HCT116 (cell line): Measurements from ENCODE around the gene SLAMF6. TPM values are rescaled to one million over a fixed set of nuclear protein-coding genes. Genes with fewer than 3 reads are reported as not detected.

Source experiments
- ATAC-seq: fragments of 200-7000 bp; cut with Tn5 transposase; 2 replicates; pipeline ENCODE4 v1.9.1; 2020; ENCODE audit warnings: mild to moderate bottlenecking, moderate library complexity
- BruUV-seq: library from RNA; stranded (reverse); fragments of 400-500 nt; replicated peaks from 2 replicates; lab custom pipeline; 2021; lab: Mats Ljungman, UMichigan
- CTCF ChIA-PET: fragments of 300-600 bp; sonication (Branson Sonifier 250); formaldehyde crosslinking; loops from one replicate; lab custom pipeline; 2021; ENCODE audit warnings: antibody characterized with exemption; lab: Charles Lee
- POLR2A ChIA-PET: fragments of 300-600, 350-600 bp; sonication (Branson Sonifier 250); formaldehyde crosslinking; loops from one replicate; lab custom pipeline; 2021; ENCODE audit warnings: antibody characterized with exemption; lab: Charles Lee
- RAD21 ChIA-PET, 2 experiments: fragments of 300-600 bp; sonication (Branson Sonifier 250); formaldehyde crosslinking; loops; one replicate each; lab custom pipeline; 2023; ENCODE audit warnings: low total read pairs in 2 of 2; ENCODE audit not compliant: uncharacterized antibody in 2 of 2, unreplicated experiment in 2 of 2, low non-redundant PET in 1 of 2; lab: Charles Lee
- DNase-seq: peaks from one replicate; pipeline ENCODE4 v3.0.0-alpha.2; 2010; ENCODE audit warnings: low read depth, low spot score
- H2AFZ ChIP-seq: fragments of 200-600 bp; shearing (Covaris generic), sonication (generic); 2 replicates; pipeline ENCODE4 v1.6.1; 2017; ENCODE audit warnings: low read depth, mixed run types, mixed read lengths, antibody characterized with exemption, low read length; ENCODE audit not compliant: poor library complexity, severe bottlenecking
- H3K27ac ChIP-seq: 2 replicates; pipeline ENCODE4 v1.5.1; 2012; ENCODE audit warnings: low read depth, low read length
- H3K27me3 ChIP-seq: fragments of 200-600 bp; sonication (generic); 2 replicates; pipeline ENCODE4 v1.6.1; 2016; ENCODE audit warnings: mixed run types, low read length, mixed read lengths; ENCODE audit not compliant: insufficient read depth
- H3K36me3 ChIP-seq, 2 experiments: fragments of 200-500 bp in 1 of 2; fragments of 200-600 bp in 1 of 2; sonication (Bioruptor generic) in 1 of 2; sonication (generic) in 1 of 2; 2 replicates each; pipeline versions ENCODE4 v1.5.1 to v1.6.1; 2014 to 2016; ENCODE audit warnings: low read length in 2 of 2, inconsistent platforms in 1 of 2, mixed read lengths in 1 of 2, mixed run types in 1 of 2; ENCODE audit not compliant: insufficient read depth in 2 of 2, control insufficient read depth in 1 of 2
- H3K4me1 ChIP-seq, 2 experiments: fragments of 200-600 bp in 1 of 2; sonication (generic) in 1 of 2; 2 replicates each; pipeline versions ENCODE4 v1.5.1 to v1.6.1; 2012 to 2017; ENCODE audit warnings: low read length in 2 of 2, inconsistent platforms in 1 of 2, mild to moderate bottlenecking in 1 of 2, mixed read lengths in 1 of 2, mixed run types in 1 of 2, moderate library complexity in 1 of 2; ENCODE audit not compliant: insufficient read depth in 2 of 2, control insufficient read depth in 1 of 2
- H3K4me2 ChIP-seq: fragments of 200-600 bp; sonication (generic); 2 replicates; pipeline ENCODE4 v1.6.1; 2017; ENCODE audit warnings: mixed run types, low read length, mixed read lengths
- H3K4me3 ChIP-seq, 2 experiments: fragments of 200-600 bp in 1 of 2; sonication (generic) in 1 of 2; replicated peaks in 1 of 2; 2 replicates each; pipeline ENCODE4 v1.5.1; 2011 to 2016; ENCODE audit warnings: low read length in 2 of 2, control low read depth in 1 of 2, low read depth in 1 of 2, mild to moderate bottlenecking in 1 of 2, mixed read lengths in 1 of 2, mixed run types in 1 of 2
- H3K79me2 ChIP-seq: fragments of 200-600 bp; sonication (generic); 2 replicates; pipeline ENCODE4 v1.6.1; 2017; ENCODE audit warnings: mild to moderate bottlenecking, mixed run types, low read length, moderate library complexity, mixed read lengths; ENCODE audit not compliant: insufficient read depth
- H3K9ac ChIP-seq: fragments of 200-600 bp; sonication (generic); 2 replicates; pipeline ENCODE4 v1.6.1; 2016; ENCODE audit warnings: low read length, mixed read lengths
- H3K9me2 ChIP-seq: fragments of 200-600 bp; sonication (generic), shearing (Covaris generic); 2 replicates; pipeline ENCODE4 v1.6.1; 2017; ENCODE audit warnings: mixed run types, mild to moderate bottlenecking, moderate library complexity; ENCODE audit not compliant: insufficient read depth
- H3K9me3 ChIP-seq, 2 experiments: fragments of 200-500 bp in 1 of 2; fragments of 200-600 bp in 1 of 2; sonication (Bioruptor generic) in 1 of 2; sonication (generic) in 1 of 2; 2 replicates each; pipeline ENCODE4 v1.6.1; 2014 to 2017; ENCODE audit warnings: low read length in 2 of 2, mixed read lengths in 2 of 2, inconsistent platforms in 1 of 2, low read depth in 1 of 2, mild to moderate bottlenecking in 1 of 2, mixed run types in 1 of 2, moderate library complexity in 1 of 2; ENCODE audit not compliant: control insufficient read depth in 1 of 2, insufficient read depth in 1 of 2
- H4K20me1 ChIP-seq: fragments of 200-600 bp; sonication (generic), shearing (Covaris generic); 2 replicates; pipeline ENCODE4 v1.6.1; 2017; ENCODE audit warnings: mixed run types, mild to moderate bottlenecking, moderate library complexity; ENCODE audit not compliant: insufficient read depth
- ATF3 ChIP-seq: IDR thresholded peaks from 2 replicates; pipeline ENCODE4 v1.6.1; 2012
- CBX3 ChIP-seq: IDR thresholded peaks from 2 replicates; pipeline ENCODE4 v1.6.1; 2012; ENCODE audit warnings: low read depth
- CEBPB ChIP-seq: IDR thresholded peaks from 2 replicates; pipeline ENCODE4 v1.6.1; 2012; ENCODE audit warnings: low read depth
- EGR1 ChIP-seq: IDR thresholded peaks from 2 replicates; pipeline ENCODE4 v1.6.1; 2012; ENCODE audit warnings: low read depth
- ELF1 ChIP-seq: IDR thresholded peaks from 2 replicates; pipeline ENCODE4 v1.6.1; 2012; ENCODE audit warnings: low read depth, borderline replicate concordance
- EZH2 ChIP-seq: fragments of 200-600 bp; sonication (generic); IDR thresholded peaks from 2 replicates; pipeline ENCODE4 v1.6.1; 2017; ENCODE audit warnings: antibody characterized with exemption, mixed run types
- EZH2phosphoT487 ChIP-seq: fragments of 200-600 bp; IDR thresholded peaks from 2 replicates; pipeline ENCODE4 v1.6.1; 2018; ENCODE audit warnings: antibody characterized with exemption, borderline replicate concordance
- FOSL1 ChIP-seq: IDR thresholded peaks from 2 replicates; pipeline ENCODE4 v1.6.1; 2012; ENCODE audit warnings: low read depth
- JUND ChIP-seq: IDR thresholded peaks from 2 replicates; pipeline ENCODE4 v1.6.1; 2012
- RAD21 ChIP-seq: IDR thresholded peaks from 2 replicates; pipeline ENCODE4 v1.6.1; 2012; ENCODE audit warnings: low read depth, mild to moderate bottlenecking
- SIN3A ChIP-seq: IDR thresholded peaks from 2 replicates; pipeline ENCODE4 v1.6.1; 2012; ENCODE audit warnings: low read depth
- SP1 ChIP-seq: IDR thresholded peaks from 2 replicates; pipeline ENCODE4 v1.6.1; 2012; ENCODE audit warnings: low read depth
- YY1 ChIP-seq: IDR thresholded peaks from 2 replicates; pipeline ENCODE4 v1.6.1; 2011; ENCODE audit warnings: low read length, low read depth, moderate library complexity, mild to moderate bottlenecking; ENCODE audit not compliant: insufficient replicate concordance; ENCODE audit errors: extremely low read depth
- ZFX ChIP-seq: fragments of 450-650 bp; IDR thresholded peaks from 2 replicates; pipeline ENCODE4 v1.6.1; 2017
- ZNF274 ChIP-seq: fragments of 200-500 bp; sonication (Bioruptor generic); IDR thresholded peaks from 2 replicates; pipeline ENCODE4 v1.6.1; 2014; ENCODE audit warnings: mild to moderate bottlenecking, low read depth, low read length, inconsistent platforms
- intact Hi-C: fragments of 100-400 bp; cut with micrococcal nuclease; formaldehyde crosslinking; loops from 2 replicates; pipeline ENCODE4 v1.10.0; 2022
- total RNA-seq: library from RNA; stranded (reverse); gene quantifications from one replicate; pipeline ENCODE4 v1.2.1, GENCODE V29; 2021; ENCODE audit not compliant: unreplicated experiment

SLAMF6 gene
- total RNA-seq, 1 experiment from 2014 or later = not detected

GRCh38 chr1:160459056-160459455, 64.0 kb downstream of the SLAMF6 start (continued):
- TF ChIP-seq ATF3 (no peak), FOSL1 (no peak), EZH2phosphoT487 (no peak), YY1 (no peak), EGR1 (no peak)

- Histone ChIP-seq H3K27ac (no peak overlapping the region), H3K36me3 (no peaks in the 10 kb centered on the region), H3K79me2 (no peaks in the 10 kb centered on the region), H3K9me3 (no peaks in the 10 kb centered on the region), H3K27me3 (no peaks in the 10 kb centered on the region), H3K9ac (no peak overlapping the region), H3K4me2 (no peak overlapping the region), H3K4me1 (no peaks in the 10 kb centered on the region), H3K4me3 (no peak overlapping the region), H3K9me2 (no peaks in the 10 kb centered on the region), H4K20me1 (no peaks in the 10 kb centered on the region), H2AFZ (no peak overlapping the region)
- intact Hi-C loops = no loop called here
- DNase-seq = no peak
- POLR2A ChIA-PET = no interaction called here
- ATAC-seq = no peak
- RAD21 ChIA-PET = no interaction called here
- CTCF ChIA-PET = no interaction called here
- BruUV-seq = no TSS peak
- TF ChIP-seq YY1 (no peak), ZNF274 (no peak), SP1 (no peak), ATF3 (no peak), SIN3A (no peak), CBX3 (no peak), JUND (no peak), ELF1 (no peak), CEBPB (no peak), RAD21 (no peak), ZFX (no peak), EZH2 (no peak)
Measured at GRCh38 chr1:160455153-160455517, 67.9 kb downstream of the SLAMF6 start.
